Measurements from ENCODE around the gene CCDC188.

Gene CCDC188

GRCh38 chr22:20116376-20116950 lies 34.4 kb downstream of the CCDC188 start:
- DNase-seq: no peak

- DNase-seq: no peak
These were observed 35.0 kb downstream of the CCDC188 start, which contains the start of gene RANBP1 for GRCh38 chr22:20115691-20116375. TSS of gene RANBP1 (plus strand) at chr22:20116104. CDS start at chr22:20116185, 81 bp downstream.

- DNase-seq: no peak
These were observed 36.1 kb downstream of the CCDC188 start for GRCh38 chr22:20114506-20115475.

- DNase-seq: no peak
These were observed 37.1 kb downstream of the CCDC188 start for GRCh38 chr22:20113551-20114310.

- no peak for DNase-seq
These were observed 38.0 kb downstream of the CCDC188 start for GRCh38 chr22:20112623-20113511.

- no peak for DNase-seq
These were observed 38.9 kb downstream of the CCDC188 start for GRCh38 chr22:20111689-20112622.

- DNase-seq: no peak
These were observed 39.7 kb downstream of the CCDC188 start for GRCh38 chr22:20111045-20111688.

- no peak for DNase-seq
These were observed 40.4 kb downstream of the CCDC188 start for GRCh38 chr22:20110359-20110985.

GRCh38 chr22:20109411-20110358 lies 41.2 kb downstream of the CCDC188 start:
- DNase-seq: no peak

- no peak for DNase-seq
These were observed 42.1 kb downstream of the CCDC188 start for GRCh38 chr22:20108757-20109230.

GRCh38 chr22:20107951-20108756 lies 42.7 kb downstream of the CCDC188 start:
- DNase-seq: no peak

GRCh38 chr22:20107471-20107901 lies 43.4 kb downstream of the CCDC188 start:
- no peak for DNase-seq

GRCh38 chr22:20106849-20107237 lies 44.0 kb downstream of the CCDC188 start:
- no peak for DNase-seq

- no peak for DNase-seq
These were observed 44.5 kb downstream of the CCDC188 start for GRCh38 chr22:20106205-20106848.

- no peak for DNase-seq
These were observed 45.2 kb downstream of the CCDC188 start for GRCh38 chr22:20105456-20106204.
